ENCODE data around the gene BEAN1. TPM values are rescaled to one million over a fixed set of nuclear protein-coding genes. Genes with fewer than 3 reads are reported as not detected.

The BEAN1 gene
- total and polyA plus RNA-seq, 9 of the 15 experiments (the other 6 are each of a cell fraction or from before 2014, with no cell fraction given), result not detected

GRCh38 chr16:66511602-66512271 is 84.6 kb downstream of the BEAN1 start (continued):
- TF ChIP-seq CHD7 (IDR thresholded peaks at IDR 0.05; ENCODE audit: low read depth, low read length) (no peak), ZNF384 (IDR thresholded peaks at IDR 0.05; ENCODE audit: low read depth, low read length) (no peak), CTCF (IDR thresholded peaks at IDR 0.05 in 2 of 3, conservative IDR thresholded peaks at IDR 0.05 in 1 of 3; ENCODE audit: insufficient read depth in 2 of 3, low read depth in 1 of 3, low read length in 3 of 3) (peak; percentile 37 to 48 (median 39); a peak in 3 of 6 replicates), ZNF445 (CRISPR knock-in tag; IDR thresholded peaks at IDR 0.05; ENCODE audit: low read depth) (no peak), TAF9B (IDR thresholded peaks at IDR 0.05; ENCODE audit: partially characterized antibody) (no peak), IRF9 (tag; IDR thresholded peaks at IDR 0.05) (no peak), VEZF1 (CRISPR knock-in tag; IDR thresholded peaks at IDR 0.05) (no peak), CCNT2 (IDR thresholded peaks at IDR 0.05; ENCODE audit: borderline replicate concordance, extremely low read depth, insufficient read length, low read depth, low read length) (no peak), GATA2 (CRISPR knock-in tag; IDR thresholded peaks at IDR 0.05) (peak; percentile 38; the same call in 1 of the 2 replicates), FIP1L1 (IDR thresholded peaks at IDR 0.05; ENCODE audit: low read depth, low read length, poor library complexity, severe bottlenecking) (no peak), CBX1 (IDR thresholded peaks at IDR 0.05; ENCODE audit: low read depth) (no peak)

Measured in K562 (cell line).